ENCODE results near the gene ELOVL6. TPM values are rescaled to one million over a fixed set of nuclear protein-coding genes. Genes with fewer than 3 reads are reported as not detected.

The ELOVL6 gene
- total RNA-seq, 2 experiments from 2014 or later, result 26.8 to 27.0 TPM

DNA sequence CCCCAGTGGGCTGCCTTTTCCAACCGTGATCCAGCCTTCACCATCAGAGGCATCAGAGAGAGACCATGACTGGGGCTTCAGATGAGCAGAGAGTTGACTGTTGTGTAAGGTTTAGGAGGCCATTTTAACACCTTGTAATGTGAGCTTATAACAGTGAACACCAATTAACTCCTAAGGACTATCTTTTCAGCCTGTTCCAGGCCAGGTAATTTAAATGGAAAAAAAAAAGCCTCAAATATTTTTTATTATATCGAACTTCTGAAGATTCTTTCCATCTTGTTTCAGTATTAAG, 13.3 kb upstream of the ELOVL6 start:
- Mint-ChIP-seq H3K27ac (no peak overlapping the region), H3K9me3 (no peaks in the 10 kb centered on the region), H3K27me3 (peaks cover 6% of the 10 kb centered on the region), H3K36me3 (ENCODE audit: low read depth) (no peaks in the 10 kb centered on the region), H3K4me1 (peaks cover 1% of the 10 kb centered on the region), H3K4me3 (no peak overlapping the region)
- CTCF ChIA-PET, result interaction anchor here (0.6 to 3.7 kb wide), 5 partner anchors 13 to 215 kb away, joined by 3 to 22 read pairs (median 3); partner anchors contain the start of gene ELOVL6
- no peak for DNase-seq
- POLR2A ChIA-PET, result no interaction called here

DNA sequence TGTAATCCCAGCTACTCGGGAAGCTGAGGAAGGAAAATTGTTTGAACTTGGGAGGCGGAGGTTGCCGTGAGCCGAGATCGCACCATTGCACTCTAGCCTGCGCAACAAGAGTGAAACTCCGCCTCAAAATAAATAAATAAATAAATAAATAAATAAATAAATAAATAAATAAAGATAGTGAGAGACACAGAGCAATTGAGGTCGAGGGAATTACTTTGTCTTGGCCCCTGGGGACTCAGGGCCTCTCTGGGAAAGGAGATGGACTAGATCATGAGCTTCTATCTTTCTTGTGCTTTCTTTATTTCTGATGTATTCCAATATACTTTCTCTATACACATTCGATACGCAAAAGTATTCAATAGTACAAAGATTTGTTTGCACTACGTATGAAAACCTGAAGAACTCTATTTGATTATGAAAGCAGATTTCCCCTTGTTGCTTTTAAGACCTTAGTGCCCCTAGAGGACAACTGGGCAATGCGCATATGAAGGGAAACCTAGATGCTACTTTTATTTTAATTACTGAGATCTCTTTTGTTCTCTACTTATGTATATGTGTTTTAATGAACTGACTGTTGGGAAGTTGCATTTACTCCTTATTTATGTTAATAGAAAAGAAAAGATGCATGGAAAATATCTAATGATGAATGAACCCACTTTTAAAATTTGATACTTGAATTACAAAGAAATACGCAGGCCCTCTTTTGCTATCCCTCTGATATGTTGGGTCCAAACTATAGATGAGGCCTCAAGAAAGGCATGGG, 12.8 kb upstream of the ELOVL6 start:
- CTCF ChIA-PET, result interaction anchor here (0.6 to 3.7 kb wide), 4 partner anchors 13 to 214 kb away, joined by 3 to 22 read pairs (median 4); partner anchors contain the start of gene ELOVL6
- DNase-seq, result peak; percentile 22

DNA sequence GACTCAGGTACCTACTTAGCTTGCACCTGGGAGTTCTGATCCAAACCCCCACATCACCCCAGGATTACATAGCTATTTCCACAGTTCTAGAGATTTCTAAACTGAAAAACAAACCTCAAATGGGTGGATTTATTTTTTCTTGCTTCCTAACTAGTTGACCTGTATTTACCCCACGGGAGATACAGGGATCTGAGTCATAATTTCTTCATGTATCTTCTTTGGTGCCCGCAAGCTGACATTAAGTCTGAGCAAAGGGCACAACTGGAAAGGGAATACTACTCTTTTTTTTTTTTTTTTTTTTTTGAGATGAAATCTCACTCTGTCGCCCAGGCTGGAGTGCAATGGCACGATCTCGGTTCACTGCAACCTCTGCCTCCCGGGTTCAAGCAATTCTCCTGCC, 10.0 kb upstream of the ELOVL6 start:
- H3K27ac Mint-ChIP-seq, result no peak overlapping the region
- CTCF ChIA-PET, result interaction anchor here (1.0 kb wide), 1 partner anchor 158 kb away, joined by 4 read pairs; no protein-coding TSS in a partner anchor

More for the DNA sequence above, 12.8 kb upstream of the ELOVL6 start:
- no peaks in the 10 kb centered on the region for H3K36me3 Mint-ChIP-seq (ENCODE audit: low read depth)
- H3K9me3 Mint-ChIP-seq, result no peaks in the 10 kb centered on the region
- H3K27ac Mint-ChIP-seq, result no peak overlapping the region
- H3K27me3 Mint-ChIP-seq, result peaks cover 2% of the 10 kb centered on the region
- POLR2A ChIA-PET, result no interaction called here
- H3K4me3 Mint-ChIP-seq, result no peak overlapping the region
- peaks cover 1% of the 10 kb centered on the region for H3K4me1 Mint-ChIP-seq

DNA sequence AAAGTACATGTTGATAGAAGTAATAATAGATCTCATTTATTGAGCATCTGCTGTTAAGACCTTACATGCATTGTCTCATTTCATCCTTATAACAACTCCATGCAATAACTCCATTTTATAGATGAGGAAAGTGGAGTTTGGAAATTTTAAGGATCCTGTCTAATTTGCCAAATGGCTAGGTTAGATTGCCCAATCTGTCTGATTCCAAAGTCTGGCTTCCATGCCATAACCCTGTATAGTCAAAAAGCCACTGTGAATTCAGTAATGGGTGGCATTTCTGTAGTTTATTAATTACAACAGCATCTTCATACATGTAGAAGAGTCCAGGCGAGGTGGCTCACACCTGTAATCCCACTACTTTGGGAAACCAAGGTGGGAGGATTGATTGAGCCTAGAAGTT, 8.8 kb upstream of the ELOVL6 start:
- ChIA-PET POLR2A (interaction anchor here (1.3 kb wide), 2 partner anchors 8 to 10 kb away, joined by 5 to 7 read pairs; partner anchors contain the start of gene ELOVL6), CTCF (interaction anchor here (1.7 kb wide), 1 partner anchor 157 kb away, joined by 4 read pairs; no protein-coding TSS in a partner anchor)
- H3K4me1 Mint-ChIP-seq, result peaks cover 1% of the 10 kb centered on the region
- no peaks in the 10 kb centered on the region for H3K9me3 Mint-ChIP-seq
- no peaks in the 10 kb centered on the region for H3K36me3 Mint-ChIP-seq (ENCODE audit: low read depth)
- no peak overlapping the region for H3K27ac Mint-ChIP-seq
- H3K27me3 Mint-ChIP-seq, result peaks cover 7% of the 10 kb centered on the region
- H3K4me3 Mint-ChIP-seq, result no peak overlapping the region
- no peak for DNase-seq

More for the DNA sequence above, 10.0 kb upstream of the ELOVL6 start:
- no peak for DNase-seq
- Mint-ChIP-seq H3K27me3 (no peaks in the 10 kb centered on the region), H3K36me3 (ENCODE audit: low read depth) (no peaks in the 10 kb centered on the region), H3K9me3 (no peaks in the 10 kb centered on the region), H3K4me3 (no peak overlapping the region), H3K4me1 (peaks cover 1% of the 10 kb centered on the region)
- POLR2A ChIA-PET, result interaction anchor here (1.3 kb wide), 2 partner anchors 10 to 11 kb away, joined by 5 to 7 read pairs; partner anchors contain the start of gene ELOVL6

DNA sequence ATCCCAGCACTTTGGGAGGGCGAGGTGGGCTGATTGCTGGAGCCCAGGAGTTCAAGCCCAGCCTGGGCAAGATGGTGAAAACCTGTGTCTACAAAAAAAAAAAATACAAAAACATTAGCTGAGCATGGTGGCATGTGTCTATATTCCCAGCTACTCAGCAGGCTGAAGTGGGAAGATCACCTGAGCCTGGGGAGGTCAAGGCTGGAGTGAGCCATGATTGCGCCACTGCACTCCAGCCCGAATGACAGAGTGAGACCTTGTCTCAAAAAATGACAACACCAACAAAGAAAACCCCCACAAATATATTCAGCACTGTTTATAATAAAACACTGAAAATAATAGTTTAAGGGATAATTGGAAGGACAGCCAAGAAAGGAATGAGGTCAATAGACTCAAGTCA, 3.6 kb upstream of the ELOVL6 start:
- Mint-ChIP-seq H3K36me3 (ENCODE audit: low read depth) (peaks cover 8% of the 10 kb centered on the region), H3K27ac (no peak overlapping the region), H3K4me1 (peaks cover 5% of the 10 kb centered on the region), H3K4me3 (no peak overlapping the region), H3K27me3 (peaks cover 15% of the 10 kb centered on the region), H3K9me3 (no peaks in the 10 kb centered on the region)
- no peak for DNase-seq
- CTCF ChIA-PET, result no interaction called here
- POLR2A ChIA-PET, result no interaction called here

DNA sequence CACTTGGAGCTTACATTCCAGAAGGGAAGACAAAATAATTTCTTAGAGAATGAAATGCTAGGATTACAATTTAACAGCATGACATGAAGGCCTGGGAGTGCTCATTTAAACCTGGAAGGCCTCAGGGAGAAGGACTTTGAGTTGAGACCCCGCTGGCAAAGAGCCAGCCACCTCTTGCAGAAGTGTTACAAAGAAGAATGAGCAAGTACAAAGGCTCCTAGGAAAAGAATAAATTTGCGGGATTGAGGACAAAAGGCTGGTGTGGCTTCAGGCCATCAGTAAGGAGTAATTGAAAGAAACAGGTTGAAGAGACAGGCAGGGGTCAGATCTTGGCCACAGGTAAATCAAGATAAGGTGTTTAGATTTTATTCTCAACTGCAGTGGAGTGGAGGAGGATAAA, 3.1 kb upstream of the ELOVL6 start:
- H3K36me3 Mint-ChIP-seq (ENCODE audit: low read depth), result peaks cover 8% of the 10 kb centered on the region
- ChIA-PET CTCF (no interaction called here), POLR2A (no interaction called here)
- DNase-seq, result no peak
- peaks cover 5% of the 10 kb centered on the region for H3K4me1 Mint-ChIP-seq
- no peak overlapping the region for H3K4me3 Mint-ChIP-seq
- no peaks in the 10 kb centered on the region for H3K9me3 Mint-ChIP-seq
- no peak overlapping the region for H3K27ac Mint-ChIP-seq
- peaks cover 15% of the 10 kb centered on the region for H3K27me3 Mint-ChIP-seq

DNA sequence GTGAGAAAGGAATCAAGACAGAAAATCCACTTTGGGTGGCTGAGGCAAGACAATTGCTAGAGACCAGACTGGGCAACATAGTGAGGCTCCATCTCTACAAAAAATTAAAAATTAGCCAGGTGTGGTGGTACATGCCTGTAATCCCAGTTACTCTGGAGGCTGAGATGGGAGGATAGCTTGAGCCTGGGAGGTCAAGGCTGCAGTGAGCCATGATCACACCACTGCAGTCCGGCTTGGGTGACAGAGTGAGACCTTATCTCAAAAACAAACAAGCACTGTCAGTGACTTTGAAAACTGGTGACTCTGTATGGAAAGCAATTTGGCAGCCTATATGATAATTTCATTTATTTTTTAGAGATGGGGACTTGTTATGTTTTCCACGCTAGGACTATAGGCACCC, 2.3 kb upstream of the ELOVL6 start:
- CTCF ChIA-PET, result no interaction called here
- POLR2A ChIA-PET, result no interaction called here
- DNase-seq, result no peak
- peaks cover 12% of the 10 kb centered on the region for H3K36me3 Mint-ChIP-seq (ENCODE audit: low read depth)
- H3K27me3 Mint-ChIP-seq, result peaks cover 15% of the 10 kb centered on the region
- no peaks in the 10 kb centered on the region for H3K9me3 Mint-ChIP-seq
- H3K4me1 Mint-ChIP-seq, result peaks cover 9% of the 10 kb centered on the region
- H3K4me3 Mint-ChIP-seq, result no peak overlapping the region
- H3K27ac Mint-ChIP-seq, result no peak overlapping the region

DNA sequence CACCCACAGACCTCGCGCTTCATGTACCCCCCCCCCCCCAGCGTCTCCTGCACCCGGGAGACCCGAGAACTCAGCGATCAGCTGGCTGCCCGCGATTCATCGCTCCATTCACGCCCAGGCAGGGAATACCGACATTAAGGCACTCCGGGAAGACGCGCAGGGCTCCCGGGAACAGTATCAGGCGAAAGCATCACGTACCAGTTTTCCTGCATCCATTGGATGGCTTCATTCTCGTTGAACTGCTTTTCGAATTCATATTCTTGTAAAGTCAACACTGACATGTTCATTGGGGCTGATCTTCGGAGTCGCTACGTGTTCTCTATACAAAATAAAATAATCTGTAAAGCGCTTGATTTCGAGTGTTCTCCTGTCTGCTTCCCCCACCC, 373 bp downstream of the ELOVL6 start:
- no peak for DNase-seq
- Mint-ChIP-seq H3K4me3 (peak overlapping the region; percentile 91), H3K36me3 (ENCODE audit: low read depth) (peaks cover 15% of the 10 kb centered on the region), H3K27ac (peak overlapping the region; percentile 92), H3K9me3 (no peaks in the 10 kb centered on the region), H3K4me1 (peaks cover 29% of the 10 kb centered on the region), H3K27me3 (peaks cover 15% of the 10 kb centered on the region)
- CTCF ChIA-PET, result interaction anchor here (0.6 to 1.6 kb wide), 6 partner anchors 13 to 209 kb away, joined by 3 to 10 read pairs (median 5); no protein-coding TSS in a partner anchor
- POLR2A ChIA-PET, result interaction anchor here (0.6 to 6.7 kb wide), 12 partner anchors 9 to 766 kb away, joined by 3 to 142 read pairs (median 4); no protein-coding TSS in a partner anchor

DNA sequence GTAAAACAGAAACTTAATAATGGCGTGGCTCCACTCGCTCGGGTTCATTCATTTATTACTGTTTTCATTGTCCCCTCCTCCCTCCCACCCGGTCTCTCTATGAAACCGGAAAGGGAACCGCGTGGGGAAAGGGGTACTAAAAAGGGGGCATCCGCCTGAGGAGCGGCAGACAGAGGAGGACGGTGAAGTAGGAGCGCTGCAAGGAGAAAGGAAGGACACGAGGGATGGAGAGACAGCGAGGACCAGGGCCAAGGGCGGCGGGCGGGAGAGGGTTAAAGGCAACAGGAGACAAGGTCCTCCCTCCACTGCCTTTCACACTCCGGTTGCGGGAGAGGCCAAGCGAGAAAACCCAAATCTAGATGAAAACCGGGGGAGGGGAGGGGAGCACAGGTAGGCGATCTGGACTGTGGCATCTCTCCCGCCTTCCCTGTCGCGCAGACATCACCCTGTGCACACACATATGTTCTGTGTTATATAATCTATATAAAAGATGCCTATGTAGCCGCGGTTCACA, 829 bp downstream of the ELOVL6 start:
- DNase-seq, result peak; percentile 53
- H3K9me3 Mint-ChIP-seq, result no peaks in the 10 kb centered on the region
- H3K4me1 Mint-ChIP-seq, result peaks cover 33% of the 10 kb centered on the region
- ChIA-PET CTCF (interaction anchor here (0.6 to 2.2 kb wide), 7 partner anchors 32 to 209 kb away, joined by 3 to 10 read pairs (median 5); no protein-coding TSS in a partner anchor), POLR2A (interaction anchor here (0.8 to 6.7 kb wide), 18 partner anchors 8 to 764 kb away, joined by 3 to 142 read pairs (median 4); partner anchors contain the start of gene SEC24B)
- H3K4me3 Mint-ChIP-seq, result peak overlapping the region; percentile 91
- peaks cover 18% of the 10 kb centered on the region for H3K36me3 Mint-ChIP-seq (ENCODE audit: low read depth)
- peaks cover 10% of the 10 kb centered on the region for H3K27me3 Mint-ChIP-seq
- H3K27ac Mint-ChIP-seq, result peak overlapping the region; percentile 92

DNA sequence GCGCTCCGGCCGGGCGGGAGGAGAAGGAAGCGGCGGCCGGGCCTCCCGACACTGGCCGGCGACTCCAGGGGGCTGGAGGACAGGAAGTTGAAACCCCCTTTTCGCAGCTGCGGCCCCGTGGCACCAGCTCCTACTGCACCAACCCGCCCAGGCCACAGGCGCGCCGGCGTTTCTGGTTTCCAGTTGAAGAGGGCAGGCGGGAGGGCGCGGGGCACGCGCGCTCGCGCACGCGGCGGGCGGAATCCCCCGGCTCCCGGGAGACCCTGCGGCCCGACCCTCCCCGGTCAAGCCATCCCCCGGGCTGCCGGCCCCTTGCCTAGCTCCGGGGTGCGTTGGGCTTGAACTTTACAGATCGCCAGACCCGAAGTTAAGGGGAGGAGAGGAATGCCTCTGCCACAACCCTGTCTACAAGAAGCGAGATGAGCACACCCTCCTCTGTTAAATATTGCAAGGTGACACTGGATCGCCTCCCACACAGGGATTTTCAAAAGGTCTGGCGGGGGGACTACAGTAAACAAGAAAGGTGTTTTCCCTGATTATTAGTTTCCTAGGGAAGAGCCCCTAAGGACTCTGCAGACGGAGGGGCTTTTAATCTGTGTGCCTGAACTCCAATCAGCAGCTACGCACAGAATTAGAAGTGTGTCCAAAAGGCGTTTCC, 1.4 kb downstream of the ELOVL6 start:
- peak overlapping the region; percentile 92 for H3K27ac Mint-ChIP-seq
- peaks cover 8% of the 10 kb centered on the region for H3K27me3 Mint-ChIP-seq
- H3K36me3 Mint-ChIP-seq (ENCODE audit: low read depth), result peaks cover 19% of the 10 kb centered on the region
- peaks cover 36% of the 10 kb centered on the region for H3K4me1 Mint-ChIP-seq
- DNase-seq, result peak; percentile 72
- POLR2A ChIA-PET, result interaction anchor here (0.7 to 6.7 kb wide), 18 partner anchors 8 to 763 kb away, joined by 3 to 142 read pairs (median 4); partner anchors contain the start of gene SEC24B
- H3K9me3 Mint-ChIP-seq, result no peaks in the 10 kb centered on the region
- CTCF ChIA-PET, result interaction anchor here (0.6 to 2.2 kb wide), 4 partner anchors 31 to 198 kb away, joined by 3 to 7 read pairs (median 4); no protein-coding TSS in a partner anchor
- peak overlapping the region; percentile 91 for H3K4me3 Mint-ChIP-seq

DNA sequence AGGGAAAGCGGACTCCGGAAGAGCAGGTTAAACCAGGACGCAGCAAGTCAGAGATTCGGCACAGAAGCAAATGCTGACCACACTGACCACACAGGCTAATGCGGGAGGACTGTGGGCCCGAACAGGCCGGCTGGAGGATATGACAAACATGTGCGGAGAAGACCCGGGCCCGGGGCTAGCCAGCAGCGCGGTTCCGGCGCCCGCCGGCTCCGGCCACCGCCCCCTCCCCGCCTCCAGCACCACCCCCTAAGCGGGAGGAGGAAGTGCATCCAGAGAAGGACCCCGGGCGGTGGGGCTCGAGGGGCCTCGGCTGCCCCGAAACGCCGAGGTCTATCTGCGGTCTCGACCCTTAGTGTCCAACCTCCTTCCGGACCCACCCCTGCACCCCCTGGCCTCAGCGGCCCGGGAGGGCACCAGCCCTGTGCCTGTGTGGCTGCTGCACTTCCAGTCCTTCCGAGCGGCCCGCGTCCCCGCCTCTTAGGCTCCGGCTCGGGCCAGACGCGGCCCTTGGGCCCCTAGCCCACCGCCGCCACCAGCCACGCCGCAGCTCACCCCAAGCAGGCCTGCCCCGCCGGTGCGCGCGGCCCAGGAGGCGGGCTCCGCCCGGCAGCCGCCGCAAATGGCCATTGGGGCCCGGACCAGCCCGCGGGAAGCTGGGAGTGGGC, 2.1 kb downstream of the ELOVL6 start:
- peaks cover 5% of the 10 kb centered on the region for H3K27me3 Mint-ChIP-seq
- CTCF ChIA-PET, result interaction anchor here (0.8 to 2.2 kb wide), 3 partner anchors 31 to 198 kb away, joined by 4 to 7 read pairs (median 4); no protein-coding TSS in a partner anchor
- H3K4me1 Mint-ChIP-seq, result peaks cover 36% of the 10 kb centered on the region
- H3K36me3 Mint-ChIP-seq (ENCODE audit: low read depth), result peaks cover 21% of the 10 kb centered on the region
- POLR2A ChIA-PET, result interaction anchor here (0.7 to 6.7 kb wide), 17 partner anchors 7 to 763 kb away, joined by 3 to 142 read pairs (median 4); partner anchors contain the start of gene SEC24B
- peak overlapping the region; percentile 94 for H3K27ac Mint-ChIP-seq
- H3K9me3 Mint-ChIP-seq, result no peaks in the 10 kb centered on the region
- peak; percentile 51 for DNase-seq
- H3K4me3 Mint-ChIP-seq, result peak overlapping the region; percentile 91

DNA sequence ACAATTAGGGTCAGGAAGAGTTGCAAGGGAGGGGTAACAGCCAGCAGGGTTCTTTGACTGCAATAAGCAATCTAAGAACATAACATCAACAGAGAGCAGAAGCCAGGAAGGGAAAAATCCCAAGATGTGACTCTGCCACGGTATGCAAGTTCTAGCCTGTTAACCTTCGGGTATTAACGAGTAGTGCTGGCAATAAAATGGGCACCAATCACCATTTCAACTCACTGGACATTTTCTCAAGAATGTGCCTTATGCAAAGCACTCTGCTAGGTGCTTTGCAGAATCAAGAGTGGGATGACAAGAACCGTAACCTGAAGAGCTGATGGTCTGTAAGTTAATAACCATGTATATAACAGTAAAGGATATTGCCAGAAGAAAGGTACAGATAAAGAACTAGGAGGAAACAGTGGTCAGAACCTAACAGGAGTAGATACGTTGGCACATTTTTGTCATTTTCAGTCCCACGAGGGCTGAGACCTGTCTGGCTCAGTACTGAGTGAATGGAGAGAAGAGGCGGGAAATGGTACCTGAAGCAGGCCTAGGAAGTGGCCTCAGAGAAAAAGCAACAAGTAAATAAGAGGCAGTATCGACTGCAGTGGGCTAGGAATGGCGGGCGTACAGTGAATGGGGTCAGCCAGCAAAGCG, 2.7 kb downstream of the ELOVL6 start:
- CTCF ChIA-PET, result interaction anchor here (1.0 to 2.2 kb wide), 2 partner anchors 30 to 146 kb away, joined by 4 to 7 read pairs; no protein-coding TSS in a partner anchor
- H3K27me3 Mint-ChIP-seq, result peaks cover 3% of the 10 kb centered on the region
- POLR2A ChIA-PET, result interaction anchor here (1.2 to 6.7 kb wide), 3 partner anchors 30 to 762 kb away, joined by 3 to 142 read pairs (median 6); partner anchors contain the start of gene SEC24B
- peak overlapping the region; percentile 94 for H3K27ac Mint-ChIP-seq
- H3K36me3 Mint-ChIP-seq (ENCODE audit: low read depth), result peaks cover 24% of the 10 kb centered on the region
- DNase-seq, result no peak
- peak overlapping the region; percentile 91 for H3K4me3 Mint-ChIP-seq
- no peaks in the 10 kb centered on the region for H3K9me3 Mint-ChIP-seq
- peaks cover 36% of the 10 kb centered on the region for H3K4me1 Mint-ChIP-seq
